ENCODE results near the gene CBY2. TPM values are rescaled to one million over a fixed set of nuclear protein-coding genes. Genes with fewer than 3 reads are reported as not detected.
"Not testable (repeated sequence)": the region's sequence is repeated elsewhere in the genome, so short reads cannot be mapped to it uniquely, and the experiment has no call there.

CBY2 gene
- total RNA-seq, 6 donors from 2014 or later, result not detected

DNA sequence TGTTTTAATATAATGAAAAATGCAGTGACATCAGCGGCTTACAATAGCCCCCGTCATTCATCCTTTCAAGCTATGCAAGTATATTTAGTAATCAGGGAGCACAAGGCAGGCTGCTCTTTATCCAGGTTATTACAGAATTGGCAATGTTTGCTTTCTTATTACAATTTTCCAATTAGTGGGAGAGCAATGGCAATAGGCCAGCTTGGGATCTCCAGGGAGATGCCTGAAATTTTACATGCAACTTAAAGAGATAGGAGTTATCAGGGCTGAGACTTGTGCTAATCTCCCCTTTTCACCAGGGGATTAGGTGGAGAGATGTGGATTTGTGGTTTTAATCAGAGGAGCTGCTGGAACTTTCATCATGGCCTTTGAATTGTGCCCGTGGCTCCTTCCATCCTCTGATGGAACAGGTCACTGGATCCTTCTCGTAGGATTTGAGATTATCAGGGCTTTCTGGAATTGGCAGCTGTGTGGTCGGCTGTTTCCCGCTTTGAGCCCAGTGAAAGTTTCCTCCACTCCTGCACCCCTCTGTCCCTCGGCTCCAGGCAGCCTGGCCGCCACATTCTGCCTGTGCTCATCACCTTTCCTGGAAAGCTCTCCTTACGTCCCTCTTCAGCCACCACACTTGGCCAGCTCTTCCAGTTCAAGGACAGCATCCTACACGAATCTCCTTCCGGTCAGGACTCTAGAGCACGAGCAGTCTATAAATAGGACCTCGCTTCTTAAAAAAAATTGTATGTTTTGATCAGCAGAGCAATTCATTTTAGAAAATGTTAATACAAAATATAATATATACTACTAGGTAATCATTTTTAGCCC, 47.0 kb downstream of the CBY2 start:
- H3K9me3 ChIP-seq, result no peaks in the 10 kb centered on the region
- no peaks in the 10 kb centered on the region for H3K36me3 ChIP-seq
- no peaks in the 10 kb centered on the region for H3K27me3 ChIP-seq
- no peak overlapping the region for H3K4me3 ChIP-seq
- TF ChIP-seq POLR2A (IDR thresholded peaks at IDR 0.05), result no peak
- TF ChIP-seq POLR2AphosphoS5 (IDR thresholded peaks at IDR 0.05), result no peak
- TF ChIP-seq, protein P1, sequence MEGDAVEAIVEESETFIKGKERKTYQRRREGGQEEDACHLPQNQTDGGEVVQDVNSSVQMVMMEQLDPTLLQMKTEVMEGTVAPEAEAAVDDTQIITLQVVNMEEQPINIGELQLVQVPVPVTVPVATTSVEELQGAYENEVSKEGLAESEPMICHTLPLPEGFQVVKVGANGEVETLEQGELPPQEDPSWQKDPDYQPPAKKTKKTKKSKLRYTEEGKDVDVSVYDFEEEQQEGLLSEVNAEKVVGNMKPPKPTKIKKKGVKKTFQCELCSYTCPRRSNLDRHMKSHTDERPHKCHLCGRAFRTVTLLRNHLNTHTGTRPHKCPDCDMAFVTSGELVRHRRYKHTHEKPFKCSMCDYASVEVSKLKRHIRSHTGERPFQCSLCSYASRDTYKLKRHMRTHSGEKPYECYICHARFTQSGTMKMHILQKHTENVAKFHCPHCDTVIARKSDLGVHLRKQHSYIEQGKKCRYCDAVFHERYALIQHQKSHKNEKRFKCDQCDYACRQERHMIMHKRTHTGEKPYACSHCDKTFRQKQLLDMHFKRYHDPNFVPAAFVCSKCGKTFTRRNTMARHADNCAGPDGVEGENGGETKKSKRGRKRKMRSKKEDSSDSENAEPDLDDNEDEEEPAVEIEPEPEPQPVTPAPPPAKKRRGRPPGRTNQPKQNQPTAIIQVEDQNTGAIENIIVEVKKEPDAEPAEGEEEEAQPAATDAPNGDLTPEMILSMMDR (IDR thresholded peaks at IDR 0.05), result no peak
- no peak for TF ChIP-seq EP300 (IDR thresholded peaks at IDR 0.05)
- DNase-seq (no peak), ATAC-seq (ENCODE audit: low FRiP score in 2 of 2) (no peak)
- 66 to 67% methylated on average over 13 of the region's 13 CpGs for WGBS, 2 donors
- H3K27ac ChIP-seq, result no peak overlapping the region
- no peaks in the 10 kb centered on the region for H3K4me1 ChIP-seq

DNA sequence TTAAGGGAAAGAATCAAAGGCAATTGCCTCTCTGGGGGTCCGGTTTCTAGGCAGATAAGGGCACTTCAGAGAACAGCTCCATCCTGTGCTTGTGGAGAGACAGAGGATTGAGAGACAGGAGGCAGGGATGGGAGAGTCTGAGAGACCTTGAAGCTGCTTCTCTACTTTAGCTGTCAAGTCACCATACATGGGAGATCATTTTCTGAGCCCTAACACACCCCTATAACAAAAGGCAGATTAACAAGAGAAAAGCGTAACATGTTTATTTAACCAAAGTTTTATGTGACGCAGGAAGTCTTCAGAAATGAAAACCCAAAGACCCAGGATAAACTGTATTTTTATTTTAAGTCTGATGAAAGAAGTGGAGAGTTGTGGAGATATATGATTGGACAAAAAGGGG, 48.4 kb downstream of the CBY2 start:
- ATAC-seq (ENCODE audit: low FRiP score in 2 of 2) (no peak), DNase-seq (no peak)
- 82 to 93% methylated on average over 3 of the region's 3 CpGs for WGBS, 2 donors
- Histone ChIP-seq H3K4me3 (no peak overlapping the region), H3K27ac (no peak overlapping the region), H3K9me3 (no peaks in the 10 kb centered on the region), H3K4me1 (no peaks in the 10 kb centered on the region), H3K27me3 (no peaks in the 10 kb centered on the region), H3K36me3 (no peaks in the 10 kb centered on the region)
- TF ChIP-seq POLR2AphosphoS5 (IDR thresholded peaks at IDR 0.05), result no peak
- TF ChIP-seq POLR2A (IDR thresholded peaks at IDR 0.05), result no peak
- no peak for TF ChIP-seq EP300 (IDR thresholded peaks at IDR 0.05)
- TF ChIP-seq, protein P1 (IDR thresholded peaks at IDR 0.05), result no peak

DNA sequence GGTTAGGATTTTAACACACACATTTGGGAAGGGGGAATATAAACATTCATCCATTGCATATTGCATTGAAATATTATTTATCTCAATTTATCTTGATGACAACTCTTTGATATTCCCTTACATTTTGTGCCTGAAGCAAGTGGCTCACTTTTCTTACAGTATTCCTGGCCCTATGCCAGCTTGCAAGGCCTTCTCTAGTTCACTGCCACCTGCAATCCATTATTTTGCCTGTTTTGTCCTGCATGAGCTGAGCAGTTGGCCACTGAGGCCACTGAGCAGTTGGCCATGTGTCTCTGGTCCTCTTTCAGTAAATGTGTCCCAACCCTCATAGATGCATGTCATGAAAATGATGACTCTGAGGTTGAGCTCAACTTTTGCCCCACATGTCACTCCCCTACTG, 49.8 kb downstream of the CBY2 start:
- H3K36me3 ChIP-seq, result no peaks in the 10 kb centered on the region
- no peak overlapping the region for H3K4me3 ChIP-seq
- H3K27ac ChIP-seq, result no peak overlapping the region

DNA sequence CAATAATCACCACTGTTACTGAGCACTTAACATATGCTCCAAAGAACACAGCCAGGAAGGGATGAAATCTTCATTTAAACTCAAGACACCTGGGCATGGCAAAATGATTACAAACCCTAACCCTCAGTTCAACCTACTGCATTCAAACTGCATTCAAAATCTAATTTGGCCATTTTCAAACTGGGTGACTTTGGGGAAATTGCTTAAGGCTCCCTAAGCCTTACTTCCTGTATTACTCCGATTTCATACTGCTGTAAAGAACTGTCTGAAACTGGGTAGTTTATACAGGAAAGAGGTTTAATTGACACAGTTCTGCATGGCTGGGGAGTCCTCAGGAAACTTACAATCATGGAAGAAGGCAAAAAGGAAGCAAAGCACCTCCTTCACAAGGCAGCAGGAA, 50.4 kb downstream of the CBY2 start:
- TF ChIP-seq POLR2A (IDR thresholded peaks at IDR 0.05) (no peak), POLR2AphosphoS5 (IDR thresholded peaks at IDR 0.05) (no peak), EP300 (IDR thresholded peaks at IDR 0.05) (no peak)
- TF ChIP-seq, protein P1 (IDR thresholded peaks at IDR 0.05), result no peak
- 66 to 67% methylated on average over 1 of the region's 1 CpG for WGBS, 2 donors
- DNase-seq, result no peak

More for the DNA sequence above, 49.8 kb downstream of the CBY2 start:
- no peaks in the 10 kb centered on the region for H3K4me1 ChIP-seq
- ATAC-seq (ENCODE audit: low FRiP score in 2 of 2) (no peak), DNase-seq (no peak)
- H3K9me3 ChIP-seq, result peaks cover 0 to 7% (median 2%) of the 10 kb centered on the region in 4 donors
- no peaks in the 10 kb centered on the region for H3K27me3 ChIP-seq
- TF ChIP-seq POLR2AphosphoS5 (IDR thresholded peaks at IDR 0.05) (no peak), EP300 (IDR thresholded peaks at IDR 0.05) (no peak), POLR2A (IDR thresholded peaks at IDR 0.05) (no peak)
- TF ChIP-seq, protein P1 (IDR thresholded peaks at IDR 0.05), result no peak

DNA sequence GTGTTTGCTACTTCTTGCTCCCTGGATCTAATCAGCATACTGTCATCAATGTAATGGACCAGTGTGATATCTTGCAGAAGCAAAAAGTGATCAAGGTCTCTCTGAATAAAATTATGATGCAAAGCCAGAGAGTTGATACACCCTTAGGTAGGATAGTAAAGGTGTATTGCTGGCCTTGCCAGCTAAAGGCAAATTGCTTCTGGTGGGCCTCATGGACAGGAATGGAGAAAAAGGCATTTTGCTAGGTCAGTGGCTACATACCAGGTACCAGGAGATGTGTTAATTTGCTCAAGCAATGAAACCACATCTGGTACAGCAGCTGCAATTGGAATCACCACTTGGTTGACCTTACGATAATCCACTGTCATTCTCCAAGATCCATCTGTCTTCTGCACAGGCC, 54.4 kb downstream of the CBY2 start:
- not testable (repeated sequence) for H3K36me3 ChIP-seq; H3K4me1 ChIP-seq; H3K4me3 ChIP-seq; ATAC-seq (ENCODE audit: low FRiP score in 2 of 2); H3K27ac ChIP-seq; DNase-seq; H3K27me3 ChIP-seq
- peaks cover 0 to 25% (median 17%) of the 10 kb centered on the region in 4 donors for H3K9me3 ChIP-seq
- 92 to 100% methylated on average over 1 of the region's 1 CpG for WGBS, 2 donors

More for the DNA sequence above, 50.4 kb downstream of the CBY2 start:
- no peaks in the 10 kb centered on the region for H3K27me3 ChIP-seq
- H3K4me3 ChIP-seq, result no peak overlapping the region
- ATAC-seq (ENCODE audit: low FRiP score in 2 of 2), result no peak
- H3K4me1 ChIP-seq, result no peaks in the 10 kb centered on the region
- H3K36me3 ChIP-seq, result no peaks in the 10 kb centered on the region
- no peak overlapping the region for H3K27ac ChIP-seq
- peaks cover 0 to 14% (median 8%) of the 10 kb centered on the region in 4 donors for H3K9me3 ChIP-seq

DNA sequence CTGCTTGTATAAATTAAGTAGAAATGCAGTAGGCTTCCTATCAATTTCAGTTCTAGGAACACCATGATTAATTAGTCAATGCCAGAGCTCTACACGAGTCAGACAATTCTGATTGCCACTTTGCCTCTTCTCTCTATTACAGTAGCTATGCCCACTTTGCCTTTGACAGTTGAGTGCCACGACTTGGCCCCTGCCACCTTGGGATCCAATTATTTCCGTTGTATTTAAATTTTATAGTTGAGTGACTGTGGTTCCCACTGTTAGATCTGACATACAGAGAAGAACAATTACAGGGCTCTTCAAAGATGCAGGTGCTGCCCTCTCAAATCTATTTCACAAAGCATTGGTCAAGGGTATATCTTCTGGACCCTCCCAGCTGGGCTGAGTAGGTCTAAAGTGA, 55.5 kb downstream of the CBY2 start:
- not testable (repeated sequence) for ATAC-seq (ENCODE audit: low FRiP score in 2 of 2); H3K4me1 ChIP-seq; H3K27me3 ChIP-seq; H3K36me3 ChIP-seq; DNase-seq; H3K27ac ChIP-seq; H3K4me3 ChIP-seq
- 69 to 73% methylated on average over 3 of the region's 3 CpGs for WGBS, 2 donors
- peaks cover 0 to 25% (median 17%) of the 10 kb centered on the region in 4 donors for H3K9me3 ChIP-seq

Data from upper lobe of left lung (tissue), 6 donors.